CD4-positive, alpha-beta memory T cell (primary cell): ENCODE measurements around the gene USP49. TPM values are rescaled to one million over a fixed set of nuclear protein-coding genes. Genes with fewer than 3 reads are reported as not detected.

Source experiments
- CTCF ChIA-PET: fragments of 350-600 bp; sonication (Branson Sonifier 250); formaldehyde crosslinking; loops from one replicate; lab custom pipeline; 2021; ENCODE audit warnings: inconsistent platforms; ENCODE audit not compliant: partially characterized antibody; lab: Charles Lee
- POLR2A ChIA-PET: fragments of 350-600 bp; sonication (Branson Sonifier 250); formaldehyde crosslinking; loops from one replicate; lab custom pipeline; 2021; ENCODE audit not compliant: partially characterized antibody; lab: Charles Lee
- DNase-seq, 5 donors: peaks; one replicate each; pipeline versions ENCODE4 v3.0.0 to v3.0.0-alpha.2; 2020 to 2022; ENCODE audit warnings: mixed read lengths in 1 of 5
- H3K27ac ChIP-seq: one replicate; pipeline ENCODE4 v1.7.0; 2013; ENCODE audit warnings: low read depth, low read length
- H3K27me3 ChIP-seq: 2 replicates; pipeline ENCODE4 v1.7.0; 2013; ENCODE audit warnings: mild to moderate bottlenecking, low read length, moderate library complexity; ENCODE audit not compliant: insufficient read depth
- H3K36me3 ChIP-seq: 2 replicates; pipeline ENCODE4 v1.7.0; 2013; ENCODE audit warnings: mild to moderate bottlenecking, low read length, moderate library complexity; ENCODE audit not compliant: insufficient read depth
- H3K4me1 ChIP-seq: 2 replicates; pipeline ENCODE4 v1.7.0; 2013; ENCODE audit warnings: mild to moderate bottlenecking, low read length, moderate library complexity; ENCODE audit not compliant: insufficient read depth
- H3K4me3 ChIP-seq, 2 donors: one replicate each; pipeline ENCODE4 v1.7.0; 2013; ENCODE audit warnings: low read length in 2 of 2, mild to moderate bottlenecking in 1 of 2
- H3K9me3 ChIP-seq, 2 donors: one replicate each; pipeline ENCODE4 v1.7.0; 2013; ENCODE audit warnings: low read length in 2 of 2, control low read depth in 1 of 2; ENCODE audit not compliant: control insufficient read depth in 1 of 2
- H3K27ac Mint-ChIP-seq, 7 donors: one replicate each; pipeline ENCODE4 v1.8.0; 2020 to 2021; ENCODE audit warnings: mixed read lengths in 7 of 7, mild to moderate bottlenecking in 6 of 7, inconsistent platforms in 3 of 7, moderate library complexity in 3 of 7
- H3K27me3 Mint-ChIP-seq, 2 donors: one replicate each; pipeline ENCODE4 v1.8.0; 2020 to 2021; ENCODE audit warnings: mixed read lengths in 2 of 2
- H3K36me3 Mint-ChIP-seq, 2 donors: one replicate each; pipeline ENCODE4 v1.8.0; 2020 to 2021; ENCODE audit warnings: mixed read lengths in 2 of 2, inconsistent platforms in 1 of 2, mild to moderate bottlenecking in 1 of 2
- H3K4me1 Mint-ChIP-seq, 4 donors: one replicate each; pipeline ENCODE4 v1.8.0; 2020 to 2021; ENCODE audit warnings: mixed read lengths in 4 of 4, mild to moderate bottlenecking in 1 of 4
- H3K4me3 Mint-ChIP-seq, 8 donors: one replicate each; pipeline ENCODE4 v1.8.0; 2020 to 2021; ENCODE audit warnings: mixed read lengths in 8 of 8, mild to moderate bottlenecking in 7 of 8, moderate library complexity in 6 of 8, inconsistent platforms in 3 of 8
- H3K9me3 Mint-ChIP-seq, 8 donors: one replicate each; pipeline ENCODE4 v1.8.0; 2020 to 2021; ENCODE audit warnings: mixed read lengths in 8 of 8, mild to moderate bottlenecking in 5 of 8, inconsistent platforms in 3 of 8, moderate library complexity in 1 of 8
- intact Hi-C: fragments of 100-400 bp; cut with micrococcal nuclease; formaldehyde crosslinking; loops from one replicate; pipeline ENCODE4 v1.15.1; 2023
- polyA plus RNA-seq, 2 donors: library from polyadenylated mRNA; unstranded; fragments of 300-500 nt; fragmentation: Illumina TruSeq; gene quantifications; one replicate each; pipeline ENCODE4 v1.2.3, GENCODE V29; 2021
- total RNA-seq, 2 experiments: library from RNA; stranded (reverse); gene quantifications; one replicate each; pipeline ENCODE4 v1.2.3, GENCODE V29; 2021

USP49 gene
- total and polyA plus RNA-seq, 4 experiments from 2014 or later, result 0.18 to 2.4 (median 1.1) TPM

GRCh38 chr6:41836022-41836659 is 59.0 kb downstream of the USP49 start:
- CTCF ChIA-PET, result interaction anchor here (1.0 to 1.7 kb wide), 2 partner anchors 11 to 268 kb away, joined by 3 to 5 read pairs; no protein-coding TSS in a partner anchor
- Mint-ChIP-seq H3K36me3 (peaks cover 0 to 5% of the 10 kb centered on the region in 2 donors), H3K27me3 (no peaks in the 10 kb centered on the region), H3K4me1 (no peaks in the 10 kb centered on the region), H3K9me3 (no peaks in the 10 kb centered on the region), H3K4me3 (no peak overlapping the region), H3K27ac (no peak overlapping the region)
- no peak for DNase-seq
- Histone ChIP-seq H3K27me3 (no peaks in the 10 kb centered on the region), H3K27ac (no peak overlapping the region), H3K36me3 (no peaks in the 10 kb centered on the region), H3K9me3 (no peaks in the 10 kb centered on the region), H3K4me3 (no peak overlapping the region), H3K4me1 (no peaks in the 10 kb centered on the region)
- POLR2A ChIA-PET, result interaction anchor here (0.8 kb wide), 1 partner anchor 320 kb away, joined by 3 read pairs; a partner anchor contains a TSS
- intact Hi-C loops, result no loop called here

DNA sequence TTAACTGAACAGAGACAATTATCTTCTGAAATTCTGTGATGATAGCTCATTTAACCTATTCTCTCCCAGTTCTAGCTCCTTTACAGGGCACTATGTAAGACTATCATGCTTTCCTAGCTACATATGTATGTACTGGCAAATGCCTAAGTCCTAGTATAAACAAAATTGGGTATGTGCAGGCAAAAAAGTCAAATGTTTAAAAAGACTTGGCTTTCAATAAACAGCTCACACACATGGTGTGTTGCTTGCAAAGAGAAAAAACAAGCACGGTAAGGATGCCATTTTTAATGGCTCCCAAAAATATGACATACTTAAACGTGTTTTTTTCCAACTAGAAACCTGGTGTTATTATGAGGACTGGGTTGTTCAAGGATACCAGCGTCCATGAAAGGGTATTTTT is 62.9 kb downstream of the USP49 start:
- no peak overlapping the region for H3K4me3 Mint-ChIP-seq
- no peaks in the 10 kb centered on the region for H3K4me1 ChIP-seq
- peaks cover 0 to 5% of the 10 kb centered on the region in 2 donors for H3K36me3 Mint-ChIP-seq
- no peaks in the 10 kb centered on the region for H3K4me1 Mint-ChIP-seq
- DNase-seq, result no peak
- H3K9me3 ChIP-seq, result no peaks in the 10 kb centered on the region
- ChIA-PET POLR2A (no interaction called here), CTCF (interaction anchor here (1.6 kb wide), 1 partner anchor 212 kb away, joined by 4 read pairs; no protein-coding TSS in a partner anchor)
- no peaks in the 10 kb centered on the region for H3K9me3 Mint-ChIP-seq
- intact Hi-C loops, result no loop called here
- no peak overlapping the region for H3K4me3 ChIP-seq
- no peaks in the 10 kb centered on the region for H3K36me3 ChIP-seq
- no peak overlapping the region for H3K27ac ChIP-seq
- no peak overlapping the region for H3K27ac Mint-ChIP-seq
- H3K27me3 ChIP-seq, result no peaks in the 10 kb centered on the region
- H3K27me3 Mint-ChIP-seq, result no peaks in the 10 kb centered on the region

DNA sequence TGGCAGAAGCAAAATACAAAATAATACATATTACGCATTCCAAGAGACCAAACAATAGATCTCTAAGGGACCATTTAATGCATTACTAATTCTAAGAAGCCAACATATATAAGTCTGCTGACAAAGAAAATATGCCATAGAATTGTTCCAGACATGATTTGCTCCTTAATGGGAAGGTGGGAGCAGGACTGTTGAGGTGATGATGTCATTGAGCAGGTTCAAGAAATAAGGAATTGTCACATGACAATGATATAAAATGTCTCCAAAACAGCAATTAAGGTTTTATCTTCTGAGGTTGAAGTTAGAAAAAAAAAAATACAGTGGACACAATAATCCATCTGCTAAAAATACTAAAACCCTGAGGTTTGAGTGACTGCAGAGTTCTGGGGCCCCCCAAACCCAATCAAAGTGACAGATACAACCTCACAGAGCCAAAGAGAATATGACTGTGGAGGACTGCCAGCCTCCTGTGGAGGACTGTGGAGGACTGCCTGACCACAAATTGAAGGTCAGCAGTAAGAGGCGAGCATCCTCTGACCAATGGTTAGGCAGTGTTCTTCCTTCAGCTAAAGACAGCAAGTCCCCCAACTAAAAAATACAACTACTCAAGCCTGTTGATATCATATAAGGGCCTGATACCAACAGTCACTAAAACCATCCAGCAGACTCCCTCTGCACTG is 68.7 kb downstream of the USP49 start:
- Mint-ChIP-seq H3K4me1 (no peaks in the 10 kb centered on the region), H3K36me3 (peaks cover 0 to under 1% of the 10 kb centered on the region in 2 donors), H3K4me3 (no peak overlapping the region), H3K27me3 (no peaks in the 10 kb centered on the region), H3K9me3 (no peaks in the 10 kb centered on the region), H3K27ac (no peak overlapping the region)
- intact Hi-C loops, result no loop called here
- ChIA-PET CTCF (interaction anchor here (1.3 kb wide), 1 partner anchor 41 kb away, joined by 3 read pairs; no protein-coding TSS in a partner anchor), POLR2A (no interaction called here)
- H3K4me1 ChIP-seq, result no peaks in the 10 kb centered on the region
- H3K36me3 ChIP-seq, result no peaks in the 10 kb centered on the region
- no peaks in the 10 kb centered on the region for H3K27me3 ChIP-seq
- no peak overlapping the region for H3K4me3 ChIP-seq
- DNase-seq, result no peak
- H3K27ac ChIP-seq, result no peak overlapping the region
- no peaks in the 10 kb centered on the region for H3K9me3 ChIP-seq

DNA sequence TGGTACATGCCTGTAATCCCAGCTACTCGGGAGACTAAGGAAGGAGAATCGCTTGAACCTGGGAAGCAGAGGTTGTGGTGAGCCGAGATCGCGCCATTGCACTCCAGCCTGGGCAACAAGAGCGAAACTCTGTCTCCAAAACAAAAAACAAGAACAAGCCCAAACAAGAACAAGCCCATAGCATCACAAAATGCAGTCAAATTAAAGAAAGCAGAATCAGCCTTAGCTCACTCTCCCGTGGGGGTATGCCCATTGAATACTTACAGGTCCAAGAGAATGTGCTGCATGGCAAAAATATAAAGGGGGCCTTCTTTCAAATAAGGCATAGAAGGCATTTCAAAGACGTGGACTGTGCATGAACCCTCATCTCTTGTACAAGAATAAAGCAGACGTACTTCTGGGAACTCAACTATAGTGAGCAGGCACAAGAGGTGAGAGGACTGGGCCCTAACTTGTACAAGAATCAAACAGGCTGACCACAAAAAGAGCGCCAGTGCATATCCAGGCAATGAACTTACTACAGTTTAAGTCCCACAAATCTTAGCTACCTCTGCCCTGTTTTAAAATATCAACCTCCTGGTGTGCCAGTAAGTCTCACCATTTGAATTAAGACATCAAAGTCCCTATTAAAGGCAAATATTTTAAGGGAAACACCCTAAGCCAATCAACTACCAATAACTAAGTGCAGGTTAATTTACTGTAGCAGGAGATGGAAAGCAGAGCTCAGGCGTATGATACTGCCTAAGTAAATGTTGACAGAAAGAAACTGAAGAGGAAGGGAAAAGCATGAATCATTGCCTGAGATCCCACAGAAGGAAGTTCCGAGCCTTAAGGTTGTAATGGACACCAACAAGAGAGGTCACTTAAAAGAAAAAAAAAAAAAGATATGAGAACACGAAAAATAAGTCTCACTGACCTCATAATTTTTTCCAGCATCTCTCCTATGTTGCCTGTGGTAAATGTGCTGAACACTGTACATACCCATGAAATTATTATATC is 70.3 kb downstream of the USP49 start:
- Histone ChIP-seq H3K9me3 (no peaks in the 10 kb centered on the region), H3K4me3 (no peak overlapping the region), H3K36me3 (no peaks in the 10 kb centered on the region), H3K4me1 (no peaks in the 10 kb centered on the region), H3K27ac (no peak overlapping the region), H3K27me3 (no peaks in the 10 kb centered on the region)
- ChIA-PET POLR2A (no interaction called here), CTCF (interaction anchor here (1.3 kb wide), 1 partner anchor 39 kb away, joined by 3 read pairs; no protein-coding TSS in a partner anchor)
- Mint-ChIP-seq H3K4me1 (no peaks in the 10 kb centered on the region), H3K27me3 (no peaks in the 10 kb centered on the region), H3K9me3 (no peaks in the 10 kb centered on the region), H3K27ac (no peak overlapping the region), H3K36me3 (no peaks in the 10 kb centered on the region), H3K4me3 (no peak overlapping the region)
- DNase-seq, result no peak
- intact Hi-C loops, result no loop called here

- Mint-ChIP-seq H3K27me3 (no peaks in the 10 kb centered on the region), H3K4me3 (no peak overlapping the region), H3K27ac (no peak overlapping the region), H3K36me3 (no peaks in the 10 kb centered on the region), H3K4me1 (no peaks in the 10 kb centered on the region), H3K9me3 (no peaks in the 10 kb centered on the region)
- Histone ChIP-seq H3K4me1 (no peaks in the 10 kb centered on the region), H3K27ac (no peak overlapping the region), H3K27me3 (no peaks in the 10 kb centered on the region), H3K4me3 (no peak overlapping the region), H3K9me3 (no peaks in the 10 kb centered on the region), H3K36me3 (no peaks in the 10 kb centered on the region)
- intact Hi-C loops, result no loop called here
- no peak for DNase-seq
- ChIA-PET CTCF (no interaction called here), POLR2A (interaction anchor here (0.6 kb wide), 1 partner anchor 861 kb away, joined by 3 read pairs; no protein-coding TSS in a partner anchor)
Measured at GRCh38 chr6:41823178-41823577, 72.0 kb downstream of the USP49 start.

DNA sequence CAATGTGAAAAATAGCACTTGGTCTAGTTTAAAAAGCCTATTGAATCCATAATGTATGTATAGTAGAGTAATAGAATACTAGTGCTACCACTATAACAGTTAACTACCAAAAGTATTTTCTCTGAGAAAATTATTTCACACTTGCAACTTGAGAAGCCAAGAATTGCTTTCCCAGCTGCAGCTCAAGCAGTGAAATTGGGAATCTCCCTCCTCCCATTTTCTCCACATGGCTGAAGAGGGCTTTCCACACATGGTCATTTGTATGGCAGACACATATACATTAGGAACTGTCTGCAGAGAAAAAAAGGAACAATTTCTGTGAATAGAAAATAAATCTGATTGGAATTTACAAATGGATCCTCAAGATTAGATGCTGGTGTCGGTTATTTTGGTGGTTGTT is 73.2 kb downstream of the USP49 start:
- POLR2A ChIA-PET, result no interaction called here
- Mint-ChIP-seq H3K27me3 (no peaks in the 10 kb centered on the region), H3K36me3 (no peaks in the 10 kb centered on the region), H3K9me3 (no peaks in the 10 kb centered on the region), H3K27ac (no peak overlapping the region), H3K4me1 (no peaks in the 10 kb centered on the region), H3K4me3 (no peak overlapping the region)
- Histone ChIP-seq H3K27ac (no peak overlapping the region), H3K27me3 (no peaks in the 10 kb centered on the region), H3K4me3 (no peak overlapping the region), H3K4me1 (no peaks in the 10 kb centered on the region), H3K9me3 (no peaks in the 10 kb centered on the region), H3K36me3 (no peaks in the 10 kb centered on the region)
- CTCF ChIA-PET, result no interaction called here
- DNase-seq, result no peak
- intact Hi-C loops, result no loop called here

DNA sequence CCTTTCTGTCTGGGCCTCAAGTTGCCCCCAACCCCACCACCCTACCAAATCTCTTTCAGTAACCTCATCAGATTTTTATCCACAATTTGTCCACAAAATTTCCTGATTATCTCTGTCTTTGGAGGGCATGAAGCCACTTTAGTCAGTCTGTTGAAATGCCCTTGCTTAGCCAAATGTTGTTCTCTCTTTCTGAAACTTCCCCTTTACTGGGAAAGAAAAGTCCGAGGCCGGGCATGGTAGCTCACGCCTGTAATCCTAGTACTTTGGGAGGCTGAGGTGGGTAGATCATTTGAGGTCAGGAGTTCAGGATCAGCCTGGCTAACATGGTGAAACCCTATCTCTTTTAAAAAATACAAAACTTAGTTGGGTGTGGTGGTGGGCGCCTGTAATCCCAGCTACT is 73.9 kb downstream of the USP49 start:
- peak overlapping the region in 1 of 7 donors; percentile 25 for H3K27ac Mint-ChIP-seq
- H3K36me3 Mint-ChIP-seq, result no peaks in the 10 kb centered on the region
- no peaks in the 10 kb centered on the region for H3K27me3 ChIP-seq
- H3K27ac ChIP-seq, result no peak overlapping the region
- H3K4me1 Mint-ChIP-seq, result no peaks in the 10 kb centered on the region
- no peak for DNase-seq
- H3K9me3 ChIP-seq, result no peaks in the 10 kb centered on the region
- no peaks in the 10 kb centered on the region for H3K9me3 Mint-ChIP-seq
- no peaks in the 10 kb centered on the region for H3K36me3 ChIP-seq
- no peaks in the 10 kb centered on the region for H3K27me3 Mint-ChIP-seq
- intact Hi-C loops, result no loop called here
- H3K4me3 Mint-ChIP-seq, result no peak overlapping the region
- no peak overlapping the region for H3K4me3 ChIP-seq
- ChIA-PET CTCF (no interaction called here), POLR2A (no interaction called here)
- no peaks in the 10 kb centered on the region for H3K4me1 ChIP-seq
